Activated gamma-delta T cell treated with Interleukin-2 at 50 U/mL for 16 hours (primary cell): ENCODE results near the gene SCYL1.
"Not testable (repeated sequence)": the region's sequence is repeated elsewhere in the genome, so short reads cannot be mapped to it uniquely, and the experiment has no call there.

Experiments
- DNase-seq: peaks from one replicate; pipeline ENCODE4 v3.0.0-alpha.2; 2020

Gene SCYL1

GRCh38 chr11:65555693-65556231 lies 30.9 kb downstream of the SCYL1 start:
- DNase-seq: no peak

DNA sequence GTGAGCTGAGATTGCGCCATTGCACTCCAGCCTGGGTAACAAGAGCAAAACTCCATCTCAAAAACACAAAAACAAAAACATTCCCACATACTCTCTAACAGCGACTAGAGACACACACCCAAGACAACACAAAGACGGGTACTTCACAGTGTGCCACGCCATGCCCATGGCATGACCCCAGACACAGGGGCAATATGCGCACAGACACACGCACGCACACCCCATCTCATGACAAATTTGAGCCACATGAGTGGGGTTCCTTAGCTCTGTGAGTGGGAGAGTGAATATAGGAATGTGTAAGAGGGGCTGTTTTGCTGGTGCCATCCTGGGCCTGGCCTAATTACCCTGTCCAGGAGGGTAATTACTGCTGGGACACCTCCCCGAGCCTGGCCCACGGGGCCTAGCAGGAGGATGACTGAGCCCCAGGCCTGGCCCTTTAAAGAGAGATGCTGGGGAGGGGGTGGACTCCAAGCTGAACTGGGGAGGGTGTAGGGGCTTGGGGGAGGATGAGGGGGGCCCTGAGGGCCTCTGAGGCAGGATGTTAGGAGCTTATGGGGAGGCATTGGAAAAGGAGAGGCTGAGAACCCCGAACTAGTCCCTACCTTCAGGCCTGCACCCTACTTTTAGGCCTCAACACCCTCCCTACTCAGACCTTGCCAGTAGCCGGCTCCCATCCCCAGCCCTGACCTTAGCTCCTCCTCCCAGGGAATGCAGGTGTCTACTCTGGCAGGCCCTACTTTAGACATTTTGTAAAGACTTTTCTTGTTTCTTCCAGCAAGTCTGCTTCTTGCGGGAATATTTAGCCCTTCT lies 31.8 kb downstream of the SCYL1 start:
- no peak for DNase-seq

GRCh38 chr11:65557280-65558001 lies 32.6 kb downstream of the SCYL1 start:
- DNase-seq: no peak

GRCh38 chr11:65558002-65558929 lies 33.4 kb downstream of the SCYL1 start, which contains the start of gene LTBP3:
LTBP3 (minus strand) TSS chr11:65558359; CDS start chr11:65557959, 400 bp downstream.
- DNase-seq: peak; percentile 39

DNA sequence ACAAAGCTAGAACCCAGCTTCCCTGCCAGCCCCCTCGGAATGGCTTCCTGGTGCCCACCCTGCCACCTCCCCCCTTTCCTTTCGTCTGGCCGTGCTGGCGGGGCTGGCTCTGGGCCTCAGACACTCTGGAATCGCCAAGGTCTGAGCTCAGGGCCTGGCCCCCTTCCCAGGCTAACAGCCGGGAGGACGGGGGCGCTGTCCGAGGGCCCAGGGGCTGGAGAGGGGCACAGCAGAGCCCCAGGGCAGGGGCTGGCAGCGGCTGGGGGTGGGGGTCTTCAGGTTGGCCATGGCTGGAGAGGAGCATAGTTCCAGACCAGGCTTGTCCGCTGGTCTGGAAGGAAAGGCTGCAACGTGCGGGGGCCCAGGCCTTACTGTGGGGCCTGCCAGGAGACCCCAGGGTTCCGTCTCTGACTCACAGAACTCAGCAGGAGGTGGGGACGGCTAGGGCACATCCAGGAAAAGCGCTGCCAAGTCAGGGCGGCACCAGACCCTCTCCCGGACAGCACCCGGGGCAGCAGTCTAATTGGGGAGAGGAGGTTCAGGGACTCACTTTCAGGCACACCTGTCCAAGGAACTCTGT lies 34.1 kb downstream of the SCYL1 start:
- no peak for DNase-seq

DNA sequence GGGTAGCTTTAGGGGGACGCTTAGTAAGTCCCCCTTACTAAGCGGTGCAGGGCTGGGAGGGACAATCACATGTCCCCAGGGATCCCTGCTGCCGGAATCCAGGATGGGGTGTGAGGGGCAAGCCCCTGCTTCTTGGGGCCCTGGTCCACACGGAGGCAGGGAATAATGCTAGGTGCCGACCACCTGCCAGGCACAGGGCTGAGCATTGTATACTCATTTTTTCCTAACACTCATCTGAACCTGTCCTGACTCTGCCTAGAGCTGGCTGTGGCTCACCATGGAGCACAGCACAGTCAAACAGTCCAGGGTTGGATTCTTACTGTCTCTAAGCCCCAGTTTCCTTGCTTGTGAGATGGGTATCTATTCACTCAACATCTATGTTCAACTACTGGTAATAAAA lies 34.7 kb downstream of the SCYL1 start:
- DNase-seq: no peak

DNA sequence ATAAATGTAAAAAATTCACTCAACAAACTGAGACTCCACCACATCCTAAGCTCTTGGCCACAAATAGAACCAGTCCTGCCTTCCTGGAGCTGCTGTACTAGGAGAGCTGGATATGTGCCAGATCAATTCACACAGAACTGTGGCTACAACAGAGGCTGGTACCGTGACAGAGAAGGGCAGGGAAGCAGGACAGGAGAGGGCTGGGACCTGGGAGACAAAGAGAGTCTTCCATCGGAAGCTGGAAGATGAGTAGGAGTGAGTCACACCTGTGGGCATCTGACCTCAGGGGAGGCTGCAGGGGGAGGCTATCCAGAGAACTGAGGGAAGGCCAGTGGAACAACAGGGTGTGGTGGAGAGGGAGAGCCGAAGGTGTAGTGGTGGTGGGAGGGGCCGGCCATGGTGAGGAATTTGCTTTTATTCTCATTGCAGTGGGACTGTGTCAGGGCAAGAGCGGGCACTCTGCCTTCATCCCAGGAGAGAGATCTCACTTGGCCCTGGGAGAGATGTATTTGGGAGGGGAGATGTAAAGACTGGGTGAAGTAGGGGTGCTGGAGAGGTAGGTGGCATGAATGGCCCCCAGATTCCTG lies 35.2 kb downstream of the SCYL1 start:
- DNase-seq: no peak

DNA sequence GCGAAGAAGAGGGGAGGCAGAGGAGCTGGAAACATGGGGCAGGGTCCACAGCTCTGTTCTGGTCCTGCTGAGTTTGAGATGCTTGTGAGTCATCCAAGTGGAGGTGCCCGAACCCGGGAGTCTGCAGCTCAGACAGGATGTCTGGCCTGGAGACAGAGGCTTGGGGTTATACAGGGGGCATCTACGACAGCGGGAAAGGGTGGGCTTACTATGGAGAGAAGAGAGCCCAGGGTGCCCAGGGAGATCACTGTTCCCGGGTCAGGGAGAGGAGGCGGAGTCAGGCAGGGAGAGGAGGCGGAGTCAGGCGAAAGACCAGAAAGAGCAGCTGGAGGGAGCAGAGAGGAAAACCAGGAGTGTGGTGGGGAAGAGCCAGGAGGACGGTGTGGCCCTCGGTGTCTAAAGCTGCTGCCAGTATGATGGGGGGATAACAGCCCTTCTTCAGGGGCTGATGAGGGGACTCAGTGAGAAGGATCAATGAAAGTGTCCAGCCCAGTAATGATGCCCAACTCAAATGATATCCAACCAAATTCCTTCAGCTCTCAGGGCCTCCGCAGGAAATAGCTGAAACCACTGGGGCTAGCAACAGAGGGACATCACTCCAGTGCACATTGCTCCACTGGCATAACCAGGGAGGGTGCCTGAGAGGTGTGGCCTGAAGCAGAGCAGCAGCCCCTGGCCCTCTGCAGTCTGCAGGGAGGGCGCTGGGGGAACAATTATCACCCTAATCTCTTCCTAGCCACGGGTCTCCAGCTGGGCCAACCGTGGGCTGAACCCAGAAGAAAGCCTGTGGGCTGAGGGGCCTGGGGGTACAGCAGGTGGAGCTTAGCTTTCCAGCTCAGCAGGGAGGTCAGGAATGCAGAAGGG lies 35.9 kb downstream of the SCYL1 start:
- DNase-seq: no peak

GRCh38 chr11:65562020-65562419 lies 37.1 kb downstream of the SCYL1 start:
- no peak for DNase-seq

GRCh38 chr11:65562788-65563187 lies 37.9 kb downstream of the SCYL1 start:
- no peak for DNase-seq

DNA sequence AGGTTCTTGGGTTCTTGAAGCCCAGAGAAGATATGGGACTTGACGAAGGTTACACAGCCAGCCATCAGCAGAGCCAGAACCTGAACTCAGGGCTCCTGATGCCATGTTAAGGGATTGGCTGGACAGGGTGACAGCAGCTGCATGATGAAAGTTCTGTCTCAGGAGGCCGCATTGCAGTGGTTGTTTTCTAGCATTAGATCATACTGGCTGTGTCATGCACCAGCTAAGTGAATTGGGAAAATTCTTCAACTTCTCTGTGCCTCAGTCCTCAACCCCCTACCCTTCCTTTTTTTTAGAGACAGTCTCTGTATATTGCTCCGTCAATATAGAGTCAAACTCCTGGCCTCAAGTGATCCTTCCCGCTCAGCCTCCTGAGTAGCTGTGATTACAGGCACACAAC lies 38.7 kb downstream of the SCYL1 start:
- DNase-seq: no peak

DNA sequence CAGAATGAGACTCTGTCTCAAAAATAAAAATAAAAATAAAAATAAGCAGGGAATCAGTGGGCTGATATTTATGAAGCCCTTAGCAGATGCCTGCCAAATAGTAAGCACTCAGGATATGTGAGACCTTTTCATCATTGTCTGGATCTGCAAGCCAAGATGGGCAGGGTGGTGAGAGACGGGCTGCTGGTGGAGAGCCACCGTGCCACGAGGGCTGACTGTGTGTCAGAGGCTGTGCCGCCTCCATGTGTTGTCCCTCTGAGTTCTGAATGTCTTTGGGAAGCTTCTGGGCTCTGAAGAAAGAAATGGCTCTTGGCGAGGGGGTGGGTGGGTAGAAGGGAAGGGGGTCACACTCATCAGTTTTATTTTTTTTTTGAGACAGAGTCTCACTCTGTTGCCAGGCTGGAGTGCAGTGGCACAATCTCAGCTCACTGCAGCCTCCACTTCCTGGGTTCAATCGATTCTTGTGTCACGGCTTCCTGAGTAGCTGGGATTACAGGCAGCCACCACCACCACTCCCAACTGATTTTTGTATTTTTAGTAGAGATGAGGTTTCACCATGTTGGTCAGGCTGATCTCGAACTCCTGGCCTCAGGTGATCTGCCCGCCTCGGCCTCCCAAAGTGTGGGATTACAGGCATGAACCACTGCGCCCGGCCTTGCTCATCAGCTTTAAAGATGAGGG lies 40.1 kb downstream of the SCYL1 start:
- DNase-seq: not testable (repeated sequence)

- DNase-seq: peak; percentile 54
These were observed 41.0 kb downstream of the SCYL1 start for GRCh38 chr11:65565624-65566453.

DNA sequence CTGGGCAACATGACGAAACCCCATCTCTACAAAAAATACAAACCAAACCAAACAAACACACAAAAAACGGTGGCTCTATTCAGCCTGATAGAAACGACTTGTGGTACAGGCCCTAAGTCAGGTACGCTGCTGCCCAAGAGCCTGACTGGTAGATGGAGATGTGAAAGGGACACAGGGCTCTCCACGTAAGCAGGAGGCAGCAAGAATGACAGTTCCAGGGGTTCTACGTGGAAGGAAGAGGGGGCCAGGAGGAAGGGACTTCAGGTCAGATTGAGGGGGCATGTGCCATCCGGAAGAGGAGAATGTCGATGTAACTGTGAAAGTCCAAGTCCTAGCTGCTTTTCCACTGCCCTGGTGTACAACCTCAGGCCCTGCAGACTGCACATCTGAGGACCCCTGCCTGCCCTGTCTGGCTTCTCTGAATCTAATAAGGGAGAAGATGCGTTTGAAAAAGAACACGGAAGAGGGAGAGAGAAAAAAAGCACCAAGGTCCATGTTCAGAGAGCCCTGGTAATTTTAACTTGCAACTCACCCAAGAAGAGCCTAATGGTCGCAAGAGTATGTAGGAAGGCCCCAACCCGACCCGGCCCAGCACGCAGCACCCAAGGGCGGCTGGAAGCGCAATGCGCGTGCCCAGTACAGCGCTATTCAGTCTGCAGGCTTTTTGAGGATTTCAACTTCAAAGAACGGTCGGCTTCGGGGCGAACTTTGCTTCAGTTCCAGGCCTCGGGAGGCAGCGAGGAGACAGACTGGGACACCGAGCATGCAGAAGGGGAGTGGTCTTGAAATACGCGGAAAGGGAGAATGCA lies 44.5 kb downstream of the SCYL1 start:
- no peak for DNase-seq

- DNase-seq: peak; percentile 98
These were observed 45.4 kb downstream of the SCYL1 start, which contains the start of gene ZNRD2 for GRCh38 chr11:65569973-65570918. ZNRD2 (plus strand) TSS chr11:65570477; CDS start chr11:65570492, 15 bp downstream.

GRCh38 chr11:65571420-65571819 lies 46.5 kb downstream of the SCYL1 start:
- no peak for DNase-seq

DNA sequence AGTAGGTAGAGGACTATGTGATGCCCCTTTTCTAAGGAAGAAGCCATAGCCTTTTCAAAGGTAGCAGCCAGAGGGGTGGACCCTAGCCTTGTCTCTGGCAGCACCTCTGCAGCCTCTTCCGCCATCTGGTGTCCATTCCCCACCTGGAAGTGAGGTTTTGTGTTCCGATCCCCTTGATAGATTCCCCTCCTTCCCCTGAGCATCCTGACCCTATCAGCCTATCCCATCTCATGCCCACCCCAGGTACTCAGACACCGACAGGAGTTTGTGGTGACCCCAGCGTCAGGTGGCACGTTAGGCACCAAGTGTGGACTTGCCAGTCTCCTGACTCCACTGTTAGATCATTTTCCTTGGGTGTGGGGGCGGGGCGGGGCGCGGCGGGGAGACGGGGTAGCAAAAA lies 47.1 kb downstream of the SCYL1 start:
- DNase-seq: no peak
